ENCODE measurements around the gene BCOR. TPM values are rescaled to one million over a fixed set of nuclear protein-coding genes. Genes with fewer than 3 reads are reported as not detected.

BCOR gene
- total RNA-seq, 1 experiment from 2014 or later: 134 TPM

GRCh38 chrX:40090050-40090804, 7.5 kb downstream of the BCOR start:
- H2AK5ac ChIP-seq (ENCODE audit: insufficient read length, low read length): no peak overlapping the region
- H2BK20ac ChIP-seq (ENCODE audit: low read depth, low read length, poor library complexity, severe bottlenecking): no peak overlapping the region
- H3K4me1 ChIP-seq (ENCODE audit: insufficient read depth, low read length): peaks cover 23% of the 10 kb centered on the region; the same call in 1 of the 2 replicates
- WGBS (ENCODE audit: extremely low coverage, insufficient read length, low lambda C conversion rate): no CpG with 5 or more reads among the region's 63 CpGs
- H3K27me3 ChIP-seq (ENCODE audit: insufficient read depth, low read length): peaks cover 36% of the 10 kb centered on the region
- peaks cover 3% of the 10 kb centered on the region for H4K20me1 ChIP-seq (ENCODE audit: control insufficient read depth, insufficient read depth, insufficient read length)
- H3K79me2 ChIP-seq (ENCODE audit: insufficient read depth, low read length): peaks cover 19% of the 10 kb centered on the region
- peak overlapping the region; percentile 74 for H3K4me2 ChIP-seq (ENCODE audit: insufficient read depth, insufficient read length, low read length)
- peaks cover 3% of the 10 kb centered on the region for H3K79me1 ChIP-seq (ENCODE audit: insufficient read depth, low read depth, low read length, poor library complexity, severe bottlenecking)
- no peak overlapping the region for H2AFZ ChIP-seq (ENCODE audit: low read length)
- H3K23me2 ChIP-seq (ENCODE audit: insufficient read length, low read depth, low read length, poor library complexity, severe bottlenecking): peaks cover 37% of the 10 kb centered on the region
- no peak overlapping the region for H3K9ac ChIP-seq (ENCODE audit: extremely low read depth, insufficient read length, low read length)
- H3K9me3 ChIP-seq (ENCODE audit: control insufficient read depth, low read depth, low read length): no peaks in the 10 kb centered on the region
- no peak overlapping the region for H3K56ac ChIP-seq (ENCODE audit: insufficient read length, low read depth, low read length)
- Mint-ChIP-seq H3K9me3 (peaks cover 62 to 63% of the 10 kb centered on the region in 2 experiments), H3K27ac (peak overlapping the region in 1 of 3 experiments; percentile 94; a peak in 1 of 7 replicates), H3K27me3 (ENCODE audit: low read depth) (peaks cover 35% of the 10 kb centered on the region), H3K4me1 (peaks cover 56 to 70% of the 10 kb centered on the region in 2 experiments), H3K36me3 (ENCODE audit: insufficient read depth in 1 of 3, low read depth in 3 of 3) (peaks cover 7 to 32% (median 17%) of the 10 kb centered on the region in 3 experiments; a peak in 6 of 7 replicates), H3K4me3 (peak overlapping the region; percentile 82 to 86)
- no peak overlapping the region for H2BK15ac ChIP-seq (ENCODE audit: low read depth, low read length)
- no peak overlapping the region for H4K91ac ChIP-seq (ENCODE audit: insufficient read length, low read depth, low read length)
- H4K5ac ChIP-seq (ENCODE audit: insufficient read length, low read depth, low read length): no peak overlapping the region
- H3K18ac ChIP-seq (ENCODE audit: insufficient read length, low read depth, low read length): no peak overlapping the region
- H2BK5ac ChIP-seq (ENCODE audit: insufficient read length, low read length): no peak overlapping the region
- H3K4ac ChIP-seq (ENCODE audit: low read depth, low read length): no peak overlapping the region
- H3T11ph ChIP-seq (ENCODE audit: low read length): no peak overlapping the region
- no peak overlapping the region; the same call in 1 of the 2 replicates for H3K14ac ChIP-seq (ENCODE audit: insufficient read depth, low read length)
- no peak overlapping the region for H4K8ac ChIP-seq (replicated peaks; ENCODE audit: insufficient read length, low read depth, low read length)
- peak; percentile 71 for DNase-seq
- H3K27ac ChIP-seq (ENCODE audit: insufficient read length, low read depth, low read length): no peak overlapping the region
- H2BK120ac ChIP-seq (ENCODE audit: low read depth, low read length, poor library complexity, severe bottlenecking): no peak overlapping the region
- TF ChIP-seq, protein P1, sequence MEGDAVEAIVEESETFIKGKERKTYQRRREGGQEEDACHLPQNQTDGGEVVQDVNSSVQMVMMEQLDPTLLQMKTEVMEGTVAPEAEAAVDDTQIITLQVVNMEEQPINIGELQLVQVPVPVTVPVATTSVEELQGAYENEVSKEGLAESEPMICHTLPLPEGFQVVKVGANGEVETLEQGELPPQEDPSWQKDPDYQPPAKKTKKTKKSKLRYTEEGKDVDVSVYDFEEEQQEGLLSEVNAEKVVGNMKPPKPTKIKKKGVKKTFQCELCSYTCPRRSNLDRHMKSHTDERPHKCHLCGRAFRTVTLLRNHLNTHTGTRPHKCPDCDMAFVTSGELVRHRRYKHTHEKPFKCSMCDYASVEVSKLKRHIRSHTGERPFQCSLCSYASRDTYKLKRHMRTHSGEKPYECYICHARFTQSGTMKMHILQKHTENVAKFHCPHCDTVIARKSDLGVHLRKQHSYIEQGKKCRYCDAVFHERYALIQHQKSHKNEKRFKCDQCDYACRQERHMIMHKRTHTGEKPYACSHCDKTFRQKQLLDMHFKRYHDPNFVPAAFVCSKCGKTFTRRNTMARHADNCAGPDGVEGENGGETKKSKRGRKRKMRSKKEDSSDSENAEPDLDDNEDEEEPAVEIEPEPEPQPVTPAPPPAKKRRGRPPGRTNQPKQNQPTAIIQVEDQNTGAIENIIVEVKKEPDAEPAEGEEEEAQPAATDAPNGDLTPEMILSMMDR (conservative IDR thresholded peaks at IDR 0.05): no peak
- H2BK12ac ChIP-seq (ENCODE audit: insufficient read length, low read depth, low read length): no peak overlapping the region
- H3K23ac ChIP-seq (ENCODE audit: insufficient read length, low read depth, low read length): no peak overlapping the region

Data from H9 (cell line).